HepG2 (cell line): ENCODE data around the gene MRE11. TPM values are rescaled to one million over a fixed set of nuclear protein-coding genes. Genes with fewer than 3 reads are reported as not detected.

ENCODE experiments used
- ARID5B ChIP-seq: IDR thresholded peaks from 2 replicates; pipeline ENCODE4 v1.4.0; 2020; ENCODE audit warnings: mild to moderate bottlenecking, missing genetic modification reagents
- CEBPG ChIP-seq: IDR thresholded peaks from 2 replicates; pipeline ENCODE4 v1.6.1; 2016
- HDAC1 ChIP-seq: sonication (generic); formaldehyde crosslinking; IDR thresholded peaks from 2 replicates; pipeline ENCODE4 v1.5.1; 2020; ENCODE audit warnings: mild to moderate bottlenecking, missing genetic modification reagents
- HMGXB3 ChIP-seq: sonication (generic); formaldehyde crosslinking; IDR thresholded peaks from 2 replicates; pipeline ENCODE4 v1.4.0; 2020; ENCODE audit warnings: missing genetic modification reagents, borderline replicate concordance
- KLF11 ChIP-seq: IDR thresholded peaks from 2 replicates; pipeline ENCODE4 v1.6.1; 2016; ENCODE audit warnings: missing compliant biosample characterization
- KMT2A ChIP-seq: sonication (generic); formaldehyde crosslinking; IDR thresholded peaks from 2 replicates; pipeline ENCODE4 v1.4.0; 2020; ENCODE audit warnings: missing genetic modification reagents
- MIXL1 ChIP-seq: IDR thresholded peaks from 2 replicates; pipeline ENCODE4 v1.6.1; 2016
- MXD3 ChIP-seq: IDR thresholded peaks from 2 replicates; pipeline ENCODE4 v1.6.1; 2016; ENCODE audit warnings: mild to moderate bottlenecking, missing biosample characterization, missing genetic modification reagents
- NFIC ChIP-seq: IDR thresholded peaks from 2 replicates; pipeline ENCODE4 v1.6.1; 2012; ENCODE audit warnings: mild to moderate bottlenecking, low read length, inconsistent platforms
- NR0B2 ChIP-seq: sonication (generic); formaldehyde crosslinking; IDR thresholded peaks from 2 replicates; pipeline ENCODE4 v1.4.0; 2020; ENCODE audit warnings: mild to moderate bottlenecking, missing genetic modification reagents
- NR2F2 ChIP-seq: IDR thresholded peaks from 2 replicates; pipeline ENCODE4 v1.6.1; 2012; ENCODE audit warnings: low read depth, inconsistent platforms, borderline replicate concordance
- PAXIP1 ChIP-seq: sonication (generic); formaldehyde crosslinking; conservative IDR thresholded peaks from 2 replicates; pipeline ENCODE4 v1.4.0; 2020; ENCODE audit warnings: mild to moderate bottlenecking, missing genetic modification reagents, moderate library complexity
- SIX1 ChIP-seq: sonication (generic); formaldehyde crosslinking; IDR thresholded peaks from 2 replicates; pipeline ENCODE4 v1.4.0; 2020; ENCODE audit warnings: missing genetic modification reagents, borderline replicate concordance
- SIX4 ChIP-seq: sonication (generic); formaldehyde crosslinking; IDR thresholded peaks from 2 replicates; pipeline ENCODE4 v1.4.0; 2020; ENCODE audit warnings: missing genetic modification reagents
- SKI ChIP-seq: fragments of 450-650 bp; IDR thresholded peaks from one replicate; pipeline ENCODE4 v1.6.1; 2018; ENCODE audit warnings: mild to moderate bottlenecking; ENCODE audit not compliant: partially characterized antibody
- ZFY ChIP-seq: sonication (generic); formaldehyde crosslinking; IDR thresholded peaks from 2 replicates; pipeline ENCODE4 v1.4.0; 2020; ENCODE audit warnings: missing genetic modification reagents
- ZIK1 ChIP-seq: sonication (generic); formaldehyde crosslinking; IDR thresholded peaks from 2 replicates; pipeline ENCODE4 v1.5.0; 2020; ENCODE audit warnings: mild to moderate bottlenecking, low read depth, missing genetic modification reagents, borderline replicate concordance
- ZNF572 ChIP-seq: sonication (generic); formaldehyde crosslinking; IDR thresholded peaks from 2 replicates; pipeline ENCODE4 v1.5.1; 2020; ENCODE audit warnings: mild to moderate bottlenecking, missing genetic modification reagents
- ZNF781 ChIP-seq: sonication (generic); formaldehyde crosslinking; IDR thresholded peaks from 2 replicates; pipeline ENCODE4 v1.5.1; 2020; ENCODE audit warnings: borderline replicate concordance, mild to moderate bottlenecking, missing genetic modification reagents; ENCODE audit errors: not compliant biosample characterization
- polyA plus RNA-seq, 8 experiments: library from polyadenylated mRNA; depleted of rRNA in 3 of 8; stranded (reverse) in 7 of 8; unstranded in 1 of 8; fragments of >200 nt; fragmentation: Illumina TruSeq in 4 of 8; extraction: Trizol in 4 of 8; gene quantifications; 2 replicates each; pipeline versions ENCODE4 v1.2.1 to v1.2.3, GENCODE V29; 2011 to 2016; ENCODE audit warnings: low read depth in 4 of 8, missing spikeins in 1 of 8, mixed read lengths in 1 of 8; ENCODE audit not compliant: insufficient read depth in 1 of 8
- total RNA-seq, 5 experiments: library from RNA; depleted of rRNA; stranded (reverse); fragments of >200 nt; fragmentation: Illumina TruSeq; extraction: Trizol; gene quantifications; 2 replicates each; pipeline ENCODE4 v1.2.3, GENCODE V29; 2016; ENCODE audit warnings: low read depth in 1 of 5

MRE11 gene
- total and polyA plus RNA-seq, 2 of the 13 experiments (the other 11 are each of a cell fraction or from before 2014, with no cell fraction given): 7.2 to 37.3 TPM

- peak; percentile 38; the same call in 1 of the 2 replicates for TF ChIP-seq ARID5B (CRISPR knock-in tag)
- no peak for TF ChIP-seq NR2F2
- TF ChIP-seq MXD3 (CRISPR knock-in tag): no peak
- TF ChIP-seq SIX1 (CRISPR knock-in tag): peak; percentile 42; the same call in 1 of the 2 replicates
- TF ChIP-seq NFIC: no peak
- no peak for TF ChIP-seq HDAC1 (CRISPR knock-in tag)
- no peak for TF ChIP-seq HMGXB3 (CRISPR knock-in tag)
- TF ChIP-seq ZNF781 (CRISPR knock-in tag): no peak
- TF ChIP-seq ZIK1 (CRISPR knock-in tag): no peak
- no peak for TF ChIP-seq ZFY (CRISPR knock-in tag)
- no peak for TF ChIP-seq KLF11 (CRISPR knock-in tag)
- TF ChIP-seq CEBPG: peak; percentile 57
- peak; percentile 69; the same call in 1 of the 2 replicates for TF ChIP-seq SIX4 (CRISPR knock-in tag)
- no peak for TF ChIP-seq ZNF572 (CRISPR knock-in tag)
- TF ChIP-seq PAXIP1 (CRISPR knock-in tag): peak; percentile 64
- peak; percentile 51; the same call in 1 of the 2 replicates for TF ChIP-seq MIXL1 (CRISPR knock-in tag)
- no peak for TF ChIP-seq KMT2A (CRISPR knock-in tag)
- TF ChIP-seq NR0B2 (CRISPR knock-in tag): no peak
- TF ChIP-seq SKI: no peak
Observed at GRCh38 chr11:94513091-94513490, 19.4 kb upstream of the MRE11 start (continued).
